ENCODE measurements around the gene PGM1. TPM values are rescaled to one million over a fixed set of nuclear protein-coding genes. Genes with fewer than 3 reads are reported as not detected.

Gene PGM1
- total RNA-seq, 2 experiments from 2014 or later, result 43.2 to 56.9 TPM

DNA sequence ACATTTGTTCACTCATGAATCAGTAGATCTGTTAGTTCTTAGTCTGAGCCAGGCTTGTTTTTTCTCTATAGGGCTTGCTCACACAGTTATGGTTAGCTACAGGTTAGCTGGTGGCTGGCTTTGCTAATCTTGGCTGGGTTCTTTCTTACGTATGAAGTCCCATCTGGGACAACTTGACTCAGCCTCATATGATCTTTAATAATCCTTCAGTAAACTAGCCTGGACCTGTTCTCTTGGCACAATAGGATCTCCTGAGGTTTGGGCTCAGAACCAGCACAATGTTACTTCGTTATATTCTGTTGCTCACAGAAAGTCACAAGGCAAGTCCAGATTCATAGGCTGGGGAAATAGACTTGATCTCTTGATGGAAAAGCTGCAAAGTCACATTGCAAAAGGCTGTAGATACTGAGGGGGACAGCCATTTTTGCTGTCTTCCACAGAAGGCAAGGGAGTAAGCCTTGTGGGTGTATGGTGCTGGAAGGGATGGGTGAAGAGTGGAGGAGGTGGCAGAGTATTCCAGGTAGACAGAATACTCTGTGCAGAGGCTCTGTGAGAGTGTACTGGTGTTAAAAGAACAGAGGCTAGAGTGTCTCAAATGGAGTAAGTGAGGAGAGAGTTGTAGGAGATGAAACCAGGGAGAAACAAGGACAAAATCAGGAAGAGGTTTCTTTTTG, 45.5 kb upstream of the PGM1 start:
- ChIA-PET POLR2A (no interaction called here), CTCF (ENCODE audit: unreplicated experiment) (no interaction called here)
- no peak overlapping the region for H3K27ac ChIP-seq (ENCODE audit: low read depth, low read length, poor library complexity, severe bottlenecking)
- no peaks in the 10 kb centered on the region for H3K36me3 ChIP-seq (ENCODE audit: insufficient read depth, low read length)
- no peaks in the 10 kb centered on the region for H3K4me1 ChIP-seq (ENCODE audit: insufficient read depth, low read length, poor library complexity, severe bottlenecking)
- no peaks in the 10 kb centered on the region for H4K20me1 ChIP-seq (ENCODE audit: insufficient read depth, low read length)
- no peaks in the 10 kb centered on the region for H3K9me3 ChIP-seq (ENCODE audit: low read length)
- DNase-seq (ENCODE audit: low spot score), result no peak
- no TSS peak for BruUV-seq (replicated peaks)
- H2AFZ ChIP-seq (ENCODE audit: low read length), result no peak overlapping the region
- H3K4me2 ChIP-seq (ENCODE audit: low read length), result no peak overlapping the region
- intact Hi-C loops (cut with micrococcal nuclease; ENCODE audit: unreplicated experiment), result no loop called here
- no peaks in the 10 kb centered on the region for H3K9me2 ChIP-seq (ENCODE audit: insufficient read depth, low read length)
- H3K79me2 ChIP-seq (ENCODE audit: insufficient read depth, low read depth, low read length), result no peaks in the 10 kb centered on the region
- no peak overlapping the region for H3K4me3 ChIP-seq (ENCODE audit: low read depth, low read length, poor library complexity, severe bottlenecking)
- TF ChIP-seq EZH2phosphoT487 (IDR thresholded peaks at IDR 0.05; ENCODE audit: borderline replicate concordance, low read depth, low read length), result no peak
- TF ChIP-seq, protein P1, sequence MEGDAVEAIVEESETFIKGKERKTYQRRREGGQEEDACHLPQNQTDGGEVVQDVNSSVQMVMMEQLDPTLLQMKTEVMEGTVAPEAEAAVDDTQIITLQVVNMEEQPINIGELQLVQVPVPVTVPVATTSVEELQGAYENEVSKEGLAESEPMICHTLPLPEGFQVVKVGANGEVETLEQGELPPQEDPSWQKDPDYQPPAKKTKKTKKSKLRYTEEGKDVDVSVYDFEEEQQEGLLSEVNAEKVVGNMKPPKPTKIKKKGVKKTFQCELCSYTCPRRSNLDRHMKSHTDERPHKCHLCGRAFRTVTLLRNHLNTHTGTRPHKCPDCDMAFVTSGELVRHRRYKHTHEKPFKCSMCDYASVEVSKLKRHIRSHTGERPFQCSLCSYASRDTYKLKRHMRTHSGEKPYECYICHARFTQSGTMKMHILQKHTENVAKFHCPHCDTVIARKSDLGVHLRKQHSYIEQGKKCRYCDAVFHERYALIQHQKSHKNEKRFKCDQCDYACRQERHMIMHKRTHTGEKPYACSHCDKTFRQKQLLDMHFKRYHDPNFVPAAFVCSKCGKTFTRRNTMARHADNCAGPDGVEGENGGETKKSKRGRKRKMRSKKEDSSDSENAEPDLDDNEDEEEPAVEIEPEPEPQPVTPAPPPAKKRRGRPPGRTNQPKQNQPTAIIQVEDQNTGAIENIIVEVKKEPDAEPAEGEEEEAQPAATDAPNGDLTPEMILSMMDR (conservative IDR thresholded peaks at IDR 0.05; ENCODE audit: low read length), result no peak

DNA sequence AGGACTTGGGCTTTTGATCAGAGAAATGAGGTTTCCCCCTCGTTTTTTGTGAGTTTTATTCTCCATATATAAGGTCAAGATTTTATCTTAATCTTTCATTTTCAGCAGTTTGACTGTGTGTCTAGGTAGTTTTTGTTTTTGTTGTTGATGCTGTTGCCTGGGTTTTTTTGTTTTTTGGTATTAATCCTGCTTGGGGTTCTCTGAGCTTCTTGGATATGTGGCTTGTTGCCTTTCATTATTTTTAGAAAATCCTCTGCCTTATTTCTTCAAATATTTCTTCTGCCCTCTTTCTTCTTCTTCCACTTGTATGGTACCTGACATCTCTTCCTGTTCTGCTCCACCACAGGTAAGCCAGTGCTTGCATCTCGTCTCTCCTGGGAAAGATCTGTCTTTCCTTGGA, 44.9 kb upstream of the PGM1 start:
- H3K4me2 ChIP-seq (ENCODE audit: low read length), result no peak overlapping the region
- no peaks in the 10 kb centered on the region for H3K79me2 ChIP-seq (ENCODE audit: insufficient read depth, low read depth, low read length)
- ChIA-PET CTCF (ENCODE audit: unreplicated experiment) (no interaction called here), POLR2A (no interaction called here)
- no peak overlapping the region for H2AFZ ChIP-seq (ENCODE audit: low read length)
- no peaks in the 10 kb centered on the region for H4K20me1 ChIP-seq (ENCODE audit: insufficient read depth, low read length)
- no peak for DNase-seq (ENCODE audit: low spot score)
- TF ChIP-seq EZH2phosphoT487 (IDR thresholded peaks at IDR 0.05; ENCODE audit: borderline replicate concordance, low read depth, low read length), result no peak
- TF ChIP-seq, protein P1 (conservative IDR thresholded peaks at IDR 0.05; ENCODE audit: low read length), result no peak
- H3K27ac ChIP-seq (ENCODE audit: low read depth, low read length, poor library complexity, severe bottlenecking), result no peak overlapping the region
- H3K36me3 ChIP-seq (ENCODE audit: insufficient read depth, low read length), result no peaks in the 10 kb centered on the region
- no peaks in the 10 kb centered on the region for H3K9me2 ChIP-seq (ENCODE audit: insufficient read depth, low read length)
- H3K9me3 ChIP-seq (ENCODE audit: low read length), result no peaks in the 10 kb centered on the region
- no TSS peak for BruUV-seq (replicated peaks)
- H3K4me3 ChIP-seq (ENCODE audit: low read depth, low read length, poor library complexity, severe bottlenecking), result no peak overlapping the region
- intact Hi-C loops (cut with micrococcal nuclease; ENCODE audit: unreplicated experiment), result no loop called here
- no peaks in the 10 kb centered on the region for H3K4me1 ChIP-seq (ENCODE audit: insufficient read depth, low read length, poor library complexity, severe bottlenecking)

DNA sequence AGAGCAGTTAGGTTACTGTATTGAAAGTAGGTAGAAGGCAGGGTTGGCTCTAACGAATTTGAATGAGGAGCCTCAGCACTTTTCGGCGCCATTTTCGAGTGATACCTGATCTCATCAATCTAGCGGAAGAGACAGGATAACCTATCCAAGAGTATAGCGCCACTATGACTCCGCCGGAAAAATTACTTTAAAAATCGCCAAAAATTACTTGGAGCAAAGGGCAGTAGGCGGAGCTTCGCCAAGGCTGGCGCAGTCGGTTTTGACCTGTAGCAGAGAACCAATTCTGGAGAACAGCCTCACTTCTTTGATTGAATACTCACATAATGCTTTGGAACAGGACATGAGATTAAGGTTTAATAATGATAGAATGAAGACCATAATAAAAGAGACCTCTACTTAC, 44.3 kb upstream of the PGM1 start:
- Histone ChIP-seq H3K36me3 (ENCODE audit: insufficient read depth, low read length) (no peaks in the 10 kb centered on the region), H3K4me1 (ENCODE audit: insufficient read depth, low read length, poor library complexity, severe bottlenecking) (no peaks in the 10 kb centered on the region), H3K79me2 (ENCODE audit: insufficient read depth, low read depth, low read length) (no peaks in the 10 kb centered on the region), H3K9me3 (ENCODE audit: low read length) (no peaks in the 10 kb centered on the region), H2AFZ (ENCODE audit: low read length) (no peak overlapping the region), H4K20me1 (ENCODE audit: insufficient read depth, low read length) (no peaks in the 10 kb centered on the region), H3K4me3 (ENCODE audit: low read depth, low read length, poor library complexity, severe bottlenecking) (no peak overlapping the region), H3K27ac (ENCODE audit: low read depth, low read length, poor library complexity, severe bottlenecking) (no peak overlapping the region), H3K9me2 (ENCODE audit: insufficient read depth, low read length) (no peaks in the 10 kb centered on the region), H3K4me2 (ENCODE audit: low read length) (no peak overlapping the region)
- POLR2A ChIA-PET, result interaction anchor here (0.6 kb wide), 1 partner anchor 211 kb away, joined by 3 read pairs; no protein-coding TSS in a partner anchor
- intact Hi-C loops (cut with micrococcal nuclease; ENCODE audit: unreplicated experiment), result no loop called here
- TF ChIP-seq, protein P1 (conservative IDR thresholded peaks at IDR 0.05; ENCODE audit: low read length), result no peak
- no peak for TF ChIP-seq EZH2phosphoT487 (IDR thresholded peaks at IDR 0.05; ENCODE audit: borderline replicate concordance, low read depth, low read length)
- DNase-seq (ENCODE audit: low spot score), result no peak
- no TSS peak for BruUV-seq (replicated peaks)
- CTCF ChIA-PET (ENCODE audit: unreplicated experiment), result no interaction called here
